A549 (cell line): Measurements from ENCODE around the gene ARHGAP23. TPM values are rescaled to one million over a fixed set of nuclear protein-coding genes. Genes with fewer than 3 reads are reported as not detected.
"Not testable (repeated sequence)": the region's sequence is repeated elsewhere in the genome, so short reads cannot be mapped to it uniquely, and the experiment has no call there.

Experiments used
- ATAC-seq, 2 experiments: fragments of 200-7000 bp in 1 of 2; fragments of >200 bp in 1 of 2; cut with Nextera tagmentation in 1 of 2; cut with Tn5 transposase in 1 of 2; 3 replicates each; pipeline versions ENCODE4 v1.8.0 to v1.9.1; 2018 to 2020; ENCODE audit warnings: mild to moderate bottlenecking in 1 of 2, moderate library complexity in 1 of 2
- CTCF ChIA-PET: fragments of 300-600 bp; sonication (Branson Sonifier 250); formaldehyde crosslinking; extraction: SDS; loops from one replicate; lab custom pipeline; 2021; ENCODE audit warnings: antibody characterized with exemption, inconsistent platforms; lab: Yijun Ruan, JAX
- POLR2A ChIA-PET: fragments of 350-600 bp; formaldehyde crosslinking; extraction: SDS; loops from one replicate; lab custom pipeline; 2021; ENCODE audit warnings: antibody characterized with exemption, inconsistent platforms; lab: Yijun Ruan, JAX
- DNase-seq, 2 experiments: peaks; one replicate each; pipeline versions ENCODE4 v3.0.0 to v3.0.0-alpha.2; 2011 to 2016; ENCODE audit warnings: low read depth in 1 of 2, low spot score in 1 of 2
- FAIRE-seq: peaks from 2 replicates; lab custom pipeline; 2011; peaks lifted over from hg19 to GRCh38; lab: Jason Lieb, UNC
- H3K27ac ChIP-seq, 2 experiments: fragments of >200 bp; sonication (Bioruptor Twin); formaldehyde crosslinking; 3 replicates each; pipeline ENCODE4 v1.5.1; 2016 to 2017
- H3K4me1 ChIP-seq: fragments of >200 bp; sonication (Bioruptor Twin); formaldehyde crosslinking; 3 replicates; pipeline ENCODE4 v1.6.1; 2016
- H3K4me2 ChIP-seq: fragments of >200 bp; sonication (Bioruptor Twin); formaldehyde crosslinking; 3 replicates; pipeline ENCODE4 v1.6.1; 2016
- H3K4me3 ChIP-seq: fragments of >200 bp; sonication (Bioruptor Twin); formaldehyde crosslinking; 3 replicates; pipeline ENCODE4 v1.5.1; 2016
- H3K9me3 ChIP-seq: fragments of >200 bp; sonication (Bioruptor Twin); formaldehyde crosslinking; 3 replicates; pipeline ENCODE4 v1.6.1; 2016
- BCL3 ChIP-seq: fragments of >200 bp; sonication (Bioruptor Twin); formaldehyde crosslinking; IDR thresholded peaks from 3 replicates; pipeline ENCODE4 v1.6.1; 2016
- CEBPB ChIP-seq, 2 experiments: fragments of >200 bp in 1 of 2; sonication (Bioruptor Twin) in 1 of 2; formaldehyde crosslinking in 1 of 2; IDR thresholded peaks; 2 replicates each; pipeline ENCODE4 v1.6.1; 2012 to 2016
- CHD2 ChIP-seq: fragments of 150-350 bp; IDR thresholded peaks from 2 replicates; pipeline ENCODE4 v1.6.1; 2014; ENCODE audit warnings: low read length; ENCODE audit not compliant: partially characterized antibody
- CHD4 ChIP-seq: fragments of 200-600 bp; sonication (generic); IDR thresholded peaks from 2 replicates; pipeline ENCODE4 v1.6.1; 2016; ENCODE audit warnings: antibody characterized with exemption, mild to moderate bottlenecking, borderline replicate concordance
- CTCF ChIP-seq: fragments of >200 bp; sonication (Bioruptor Twin); formaldehyde crosslinking; IDR thresholded peaks from 3 replicates; pipeline ENCODE4 v1.5.1; 2016
- FOSB ChIP-seq: fragments of 250-450 bp; sonication (Bioruptor Pico); IDR thresholded peaks from 2 replicates; pipeline ENCODE4 v1.5.0; 2020; ENCODE audit warnings: mild to moderate bottlenecking, moderate library complexity
- FOXS1 ChIP-seq: fragments of 250-450 bp; sonication (Bioruptor Pico); IDR thresholded peaks from 2 replicates; pipeline ENCODE4 v1.5.0; 2020; ENCODE audit warnings: mild to moderate bottlenecking, moderate library complexity
- HDAC2 ChIP-seq: fragments of 200-600 bp; sonication (generic); IDR thresholded peaks from 2 replicates; pipeline ENCODE4 v1.6.1; 2016
- HES2 ChIP-seq: fragments of >200 bp; sonication (Bioruptor Twin); formaldehyde crosslinking; IDR thresholded peaks from 2 replicates; pipeline ENCODE4 v1.6.1; 2016
- HOXB5 ChIP-seq: fragments of 250-450 bp; sonication (Bioruptor Pico); IDR thresholded peaks from 2 replicates; pipeline ENCODE4 v1.5.0; 2020; ENCODE audit warnings: mild to moderate bottlenecking, moderate library complexity
- JUN ChIP-seq, 2 experiments: fragments of >200 bp; sonication (Bioruptor Twin); formaldehyde crosslinking; IDR thresholded peaks; 2 replicates in 1 of 2; 3 replicates in 1 of 2; pipeline ENCODE4 v1.6.1; 2016 to 2017
- JUNB ChIP-seq: fragments of >200 bp; sonication (Bioruptor Twin); formaldehyde crosslinking; IDR thresholded peaks from 2 replicates; pipeline ENCODE4 v1.6.1; 2016
- KDM1A ChIP-seq: fragments of 200-600 bp; sonication (generic); IDR thresholded peaks from 2 replicates; pipeline ENCODE4 v1.6.1; 2016; ENCODE audit warnings: low read depth, mild to moderate bottlenecking
- KDM5A ChIP-seq: fragments of 200-600 bp; sonication (generic); IDR thresholded peaks from 2 replicates; pipeline ENCODE4 v1.6.1; 2016; ENCODE audit warnings: antibody characterized with exemption, mild to moderate bottlenecking
- MAFK ChIP-seq: fragments of 450-650 bp; IDR thresholded peaks from 2 replicates; pipeline ENCODE4 v1.6.1; 2014; ENCODE audit not compliant: partially characterized antibody
- MYC ChIP-seq: IDR thresholded peaks from 2 replicates; pipeline ENCODE4 v1.6.1; 2012; ENCODE audit warnings: mild to moderate bottlenecking, inconsistent platforms, low read length, improper control_type of control experiment, borderline replicate concordance
- NR3C1 ChIP-seq: fragments of >200 bp; sonication (Bioruptor Twin); formaldehyde crosslinking; IDR thresholded peaks from 3 replicates; pipeline ENCODE4 v1.6.1; 2017
- POLR2AphosphoS2 ChIP-seq: conservative IDR thresholded peaks from 2 replicates; pipeline ENCODE4 v1.6.1; 2012; ENCODE audit warnings: low read length, improper control_type of control experiment, inconsistent platforms
- RAD21 ChIP-seq, 2 experiments: fragments of >200 bp in 1 of 2; sonication (Bioruptor Twin) in 1 of 2; formaldehyde crosslinking in 1 of 2; IDR thresholded peaks in 1 of 2; conservative IDR thresholded peaks in 1 of 2; 2 replicates in 1 of 2; 3 replicates in 1 of 2; pipeline ENCODE4 v1.6.1; 2012 to 2018; ENCODE audit warnings: inconsistent platforms in 1 of 2
- RARB ChIP-seq: fragments of 250-450 bp; sonication (Bioruptor Pico); IDR thresholded peaks from 2 replicates; pipeline ENCODE4 v1.8.0; 2021; ENCODE audit warnings: mild to moderate bottlenecking, moderate library complexity
- SMC3 ChIP-seq: fragments of >200 bp; sonication (Bioruptor Twin); formaldehyde crosslinking; IDR thresholded peaks from 3 replicates; pipeline ENCODE4 v1.6.1; 2018; ENCODE audit warnings: inconsistent platforms
- USF2 ChIP-seq: fragments of 450-650 bp; IDR thresholded peaks from 2 replicates; pipeline ENCODE4 v1.6.1; 2014; ENCODE audit warnings: antibody characterized with exemption
- ZFP36 ChIP-seq: fragments of 450-650 bp; IDR thresholded peaks from 2 replicates; pipeline ENCODE4 v1.6.1; 2014; ENCODE audit warnings: borderline replicate concordance; ENCODE audit not compliant: partially characterized antibody
- ZNF302 ChIP-seq: fragments of 250-450 bp; sonication (Bioruptor Pico); IDR thresholded peaks from 2 replicates; pipeline ENCODE4 v1.9.0; 2021; ENCODE audit warnings: inconsistent platforms, mild to moderate bottlenecking, moderate library complexity
- WGBS: methylation state at CpG from one replicate; pipeline ENCODE4 v1.1.6; 2017; ENCODE audit errors: missing lambda C conversion rate; 5-methylcytosine and 5-hydroxymethylcytosine counted together
- polyA plus RNA-seq, 4 experiments: library from polyadenylated mRNA; depleted of rRNA in 3 of 4; stranded (reverse); fragments of >200 nt; fragmentation: RNase III in 1 of 4; extraction: RNeasy Plus Mini Kit Qiagen cat#74134 plus additional on column Dnase treatment in 1 of 4; gene quantifications; 2 replicates in 3 of 4; 3 replicates in 1 of 4; pipeline ENCODE4 v1.2.3, GENCODE V29; 2011 to 2017

Gene ARHGAP23
- polyA plus RNA-seq, 2 of the 4 experiments (the other 2 are of a cell fraction), result 4.8 to 32.6 TPM

- TF ChIP-seq JUN (IDR thresholded peaks at IDR 0.05) (0 out of 5 replicates have a peak, but pooled peaks of 1 of the 2 experiments have one; percentile 18), CHD4 (peak; percentile 80; the same call in 1 of the 2 replicates), HDAC2 (peak; percentile 80), ZFP36 (peak; percentile 76), CTCF (peak; percentile 95), KDM1A (peak; percentile 92), RAD21 (conservative IDR thresholded peaks at IDR 0.05 in 1 of 2, IDR thresholded peaks at IDR 0.05 in 1 of 2) (peak; percentile 87 to 93), SMC3 (peak; percentile 93)
- 34% methylated on average over 13 of the region's 14 CpGs for WGBS
- FAIRE-seq, H3K4me2 ChIP-seq, H3K27ac ChIP-seq, H3K4me3 ChIP-seq, H3K4me1 ChIP-seq, POLR2A ChIA-PET: not testable (repeated sequence)
- peaks cover 14% of the 10 kb centered on the region; the same call in 1 of the 3 replicates for H3K9me3 ChIP-seq
- ATAC-seq, result peak; percentile 89 to 100
- peak; percentile 82 to 93 for DNase-seq
- CTCF ChIA-PET, result interaction anchor here (0.5 to 5.7 kb wide), 60 partner anchors 8 to 227 kb away, joined by 3 to 128 read pairs (median 4); partner anchors contain the start of genes ARHGAP23, GPR179, SOCS7 and SRCIN1
These were observed 64.1 kb downstream of the ARHGAP23 start for GRCh38 chr17:38492067-38493040.

GRCh38 chr17:38494152-38494551, 65.9 kb downstream of the ARHGAP23 start:
- DNase-seq, result not testable (repeated sequence)

GRCh38 chr17:38497656-38498055, 69.4 kb downstream of the ARHGAP23 start:
- ATAC-seq, FAIRE-seq, POLR2A ChIA-PET, H3K4me3 ChIP-seq, H3K4me2 ChIP-seq, H3K27ac ChIP-seq, DNase-seq, H3K4me1 ChIP-seq: not testable (repeated sequence)
- 95% methylated on average over 10 of the region's 10 CpGs for WGBS
- CTCF ChIA-PET, result interaction anchor here (0.9 to 4.7 kb wide), 5 partner anchors 12 to 170 kb away, joined by 3 to 38 read pairs (median 9); no protein-coding TSS in a partner anchor
- peaks cover 14% of the 10 kb centered on the region; the same call in 1 of the 3 replicates for H3K9me3 ChIP-seq

More at GRCh38 chr17:38494152-38494551, 65.9 kb downstream of the ARHGAP23 start:
- ATAC-seq, POLR2A ChIA-PET, FAIRE-seq, H3K4me1 ChIP-seq, H3K4me2 ChIP-seq, H3K4me3 ChIP-seq, H3K27ac ChIP-seq: not testable (repeated sequence)
- peak in 1 of 2 experiments; percentile 36; a peak in 1 of 4 replicates for TF ChIP-seq CEBPB (IDR thresholded peaks at IDR 0.05)
- WGBS, result 89% methylated on average over 16 of the region's 16 CpGs
- CTCF ChIA-PET, result interaction anchor here (0.6 to 4.7 kb wide), 6 partner anchors 21 to 174 kb away, joined by 3 to 38 read pairs (median 6); no protein-coding TSS in a partner anchor
- peaks cover 14% of the 10 kb centered on the region; the same call in 1 of the 3 replicates for H3K9me3 ChIP-seq

GRCh38 chr17:38498353-38498752, 70.1 kb downstream of the ARHGAP23 start:
- CTCF ChIA-PET, result interaction anchor here (1.2 to 4.7 kb wide), 3 partner anchors 11 to 169 kb away, joined by 4 to 38 read pairs (median 9); no protein-coding TSS in a partner anchor
- no peak overlapping the region for H3K27ac ChIP-seq
- peaks cover 14% of the 10 kb centered on the region; the same call in 1 of the 3 replicates for H3K9me3 ChIP-seq
- POLR2A ChIA-PET, result no interaction called here
- ATAC-seq (no peak), FAIRE-seq (no peak), DNase-seq (no peak)
- no peaks in the 10 kb centered on the region for H3K4me1 ChIP-seq
- no peak overlapping the region for H3K4me2 ChIP-seq
- H3K4me3 ChIP-seq, result no peak overlapping the region
- WGBS, result 93% methylated on average over 13 of the region's 14 CpGs
- TF ChIP-seq USF2 (no peak), JUNB (no peak), HES2 (no peak), KDM1A (no peak), CHD2 (no peak), FOXS1 (no peak), HOXB5 (CRISPR knock-in tag) (no peak), NR3C1 (no peak), RARB (CRISPR knock-in tag) (no peak), ZNF302 (no peak), FOSB (no peak), BCL3 (no peak), CHD4 (no peak), MAFK (no peak), POLR2AphosphoS2 (no peak), MYC (no peak), KDM5A (no peak)
